HG02623 (cell line): ENCODE data around the gene HSD3B7.
"Not testable (repeated sequence)": the region's sequence is repeated elsewhere in the genome, so short reads cannot be mapped to it uniquely, and the experiment has no call there.

Source experiments
- ATAC-seq: cut with Tn5 transposase; IDR thresholded peaks from one replicate; pipeline ENCODE4 v1.9.1; 2021; ENCODE audit warnings: moderate library complexity; ENCODE audit not compliant: unreplicated experiment

Gene HSD3B7

DNA sequence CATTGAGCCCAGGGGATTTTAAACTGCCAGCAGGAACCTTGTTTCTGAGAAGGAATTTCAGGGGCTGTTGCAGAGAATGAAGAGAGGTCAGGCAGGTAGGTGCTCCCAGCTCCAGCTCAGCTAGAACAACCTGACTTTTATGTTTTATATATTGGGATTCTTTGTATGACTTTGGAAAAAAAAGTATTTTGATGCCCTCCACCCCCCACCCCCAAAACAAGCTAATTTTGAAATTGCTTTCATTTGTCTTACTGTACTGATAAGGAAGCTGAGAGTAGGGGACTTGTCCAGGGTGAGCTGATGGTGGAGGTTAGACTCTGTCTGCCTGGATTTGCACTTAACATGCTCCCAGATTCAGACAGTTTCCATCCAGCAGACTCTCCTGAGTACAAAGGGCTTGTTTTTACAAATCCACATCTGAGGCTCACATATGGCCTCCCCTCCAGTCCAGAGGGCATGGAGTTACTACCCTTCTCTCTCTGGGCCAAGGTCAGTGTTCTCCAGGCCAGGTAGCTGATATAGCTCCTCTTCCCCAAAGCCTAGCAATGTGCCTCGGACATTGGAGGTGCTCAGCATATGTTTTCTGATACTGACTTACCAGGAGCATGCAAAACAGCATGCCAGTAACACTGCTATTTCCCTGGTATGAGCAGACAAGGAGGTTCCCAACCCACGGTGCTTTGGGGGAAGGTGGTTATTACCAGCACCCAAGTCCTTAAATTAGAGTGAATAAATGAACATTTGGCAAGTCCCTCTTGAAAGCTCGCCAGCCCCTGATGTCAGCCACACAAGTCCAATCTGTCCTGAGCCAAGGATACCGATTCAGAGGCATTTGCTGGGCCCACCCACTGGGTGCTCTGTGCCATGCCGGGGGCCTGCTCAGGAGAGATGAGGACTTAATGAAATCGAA lies 14.1 kb downstream of the HSD3B7 start:
- no peak for ATAC-seq

GRCh38 chr16:31000671-31001382 lies 15.8 kb downstream of the HSD3B7 start:
- no peak for ATAC-seq

DNA sequence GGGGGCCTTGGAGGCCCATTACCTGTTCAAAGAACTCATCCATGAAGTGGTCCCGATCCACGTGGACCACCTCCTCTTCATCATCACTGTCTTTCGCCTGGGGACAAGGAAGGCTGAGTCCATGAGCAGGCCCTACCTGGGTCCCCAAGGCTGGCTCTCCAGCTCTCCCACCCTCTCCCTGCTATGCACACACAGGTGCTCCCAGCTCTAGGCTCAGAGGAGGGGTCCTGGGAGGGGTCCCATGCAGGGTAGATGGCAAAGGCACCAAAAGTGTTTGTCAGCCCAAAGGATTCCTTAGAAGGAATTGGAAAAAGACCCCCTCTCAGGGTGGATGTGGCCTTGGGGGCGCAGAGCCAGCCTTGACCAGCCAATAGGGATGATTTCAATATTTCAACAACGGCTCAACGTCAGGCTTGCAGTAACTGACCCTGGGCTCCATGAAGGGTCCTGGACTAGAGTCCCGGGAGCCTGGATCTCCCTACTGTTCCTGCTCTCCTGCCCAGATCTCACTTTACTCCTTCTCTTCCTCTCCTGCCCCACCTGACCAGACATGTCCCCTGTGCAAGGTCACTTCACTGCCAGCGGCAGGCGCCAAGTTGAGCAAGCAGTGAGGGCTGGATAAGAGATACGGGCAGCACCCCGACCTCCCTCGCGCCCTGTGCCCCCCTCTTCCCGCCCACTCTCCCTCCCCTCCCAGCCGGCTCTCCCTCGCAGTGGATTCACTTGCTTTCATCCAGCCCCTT lies 16.7 kb downstream of the HSD3B7 start:
- ATAC-seq = no peak

GRCh38 chr16:31002250-31002700 lies 17.3 kb downstream of the HSD3B7 start:
- no peak for ATAC-seq

DNA sequence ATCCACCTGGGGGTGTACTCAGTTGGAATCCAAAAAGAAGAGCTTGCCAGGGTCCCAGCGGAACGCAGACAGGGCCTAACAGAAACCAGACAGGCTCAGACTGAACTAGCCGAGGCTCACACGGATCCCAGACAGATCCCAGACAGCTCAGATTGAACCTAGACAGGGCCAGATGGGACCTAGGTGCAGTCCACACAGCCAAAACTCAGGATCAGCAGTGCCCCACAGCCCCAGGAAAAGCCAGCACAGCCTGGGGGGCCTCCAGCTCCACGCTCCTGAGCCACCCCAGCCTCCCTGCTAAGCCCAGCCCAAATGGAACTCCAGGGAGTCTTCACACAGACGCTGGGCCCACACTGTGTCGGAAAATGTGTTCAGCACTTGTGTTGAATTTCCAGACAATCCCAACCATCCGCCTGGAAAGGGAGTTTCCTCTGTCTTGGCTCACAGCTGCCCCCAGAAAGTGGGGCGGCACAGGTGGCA lies 17.9 kb downstream of the HSD3B7 start:
- ATAC-seq = no peak

- ATAC-seq = no peak
Measured at GRCh38 chr16:31003744-31004143, 18.7 kb downstream of the HSD3B7 start.

DNA sequence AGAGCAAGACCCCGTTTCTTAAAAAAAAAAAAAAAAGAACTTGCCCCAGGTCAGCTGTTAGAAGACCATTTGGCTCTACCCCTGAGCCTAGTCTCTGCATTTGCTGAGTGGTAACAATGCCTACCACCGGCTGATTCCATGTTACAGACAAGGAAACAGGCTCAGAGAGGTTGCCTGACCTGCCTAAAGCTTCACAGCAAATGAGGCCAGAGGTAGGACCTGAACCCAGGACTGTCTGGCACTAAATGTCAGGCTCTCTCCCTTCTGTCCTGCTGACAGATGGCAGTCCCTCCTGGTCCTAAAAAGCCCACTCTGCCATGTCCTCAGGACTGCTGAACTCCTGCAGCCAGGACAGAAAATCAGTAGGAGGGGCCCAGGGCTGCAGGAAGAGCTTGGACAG lies 19.7 kb downstream of the HSD3B7 start:
- no peak for ATAC-seq

GRCh38 chr16:31005350-31006085 lies 20.5 kb downstream of the HSD3B7 start:
- ATAC-seq = no peak

- ATAC-seq = no peak
Measured at GRCh38 chr16:31006086-31006385, 21.0 kb downstream of the HSD3B7 start.

GRCh38 chr16:31006589-31006988 lies 21.6 kb downstream of the HSD3B7 start:
- no peak for ATAC-seq

GRCh38 chr16:31007684-31008083 lies 22.7 kb downstream of the HSD3B7 start:
- ATAC-seq = no peak

- no peak for ATAC-seq
Measured at GRCh38 chr16:31008149-31008548, 23.1 kb downstream of the HSD3B7 start.

- ATAC-seq = no peak
Measured at GRCh38 chr16:31008551-31008950, 23.5 kb downstream of the HSD3B7 start.

GRCh38 chr16:31009120-31009519 lies 24.1 kb downstream of the HSD3B7 start:
- no peak for ATAC-seq

GRCh38 chr16:31009894-31010584 lies 25.0 kb downstream of the HSD3B7 start:
- ATAC-seq = no peak

DNA sequence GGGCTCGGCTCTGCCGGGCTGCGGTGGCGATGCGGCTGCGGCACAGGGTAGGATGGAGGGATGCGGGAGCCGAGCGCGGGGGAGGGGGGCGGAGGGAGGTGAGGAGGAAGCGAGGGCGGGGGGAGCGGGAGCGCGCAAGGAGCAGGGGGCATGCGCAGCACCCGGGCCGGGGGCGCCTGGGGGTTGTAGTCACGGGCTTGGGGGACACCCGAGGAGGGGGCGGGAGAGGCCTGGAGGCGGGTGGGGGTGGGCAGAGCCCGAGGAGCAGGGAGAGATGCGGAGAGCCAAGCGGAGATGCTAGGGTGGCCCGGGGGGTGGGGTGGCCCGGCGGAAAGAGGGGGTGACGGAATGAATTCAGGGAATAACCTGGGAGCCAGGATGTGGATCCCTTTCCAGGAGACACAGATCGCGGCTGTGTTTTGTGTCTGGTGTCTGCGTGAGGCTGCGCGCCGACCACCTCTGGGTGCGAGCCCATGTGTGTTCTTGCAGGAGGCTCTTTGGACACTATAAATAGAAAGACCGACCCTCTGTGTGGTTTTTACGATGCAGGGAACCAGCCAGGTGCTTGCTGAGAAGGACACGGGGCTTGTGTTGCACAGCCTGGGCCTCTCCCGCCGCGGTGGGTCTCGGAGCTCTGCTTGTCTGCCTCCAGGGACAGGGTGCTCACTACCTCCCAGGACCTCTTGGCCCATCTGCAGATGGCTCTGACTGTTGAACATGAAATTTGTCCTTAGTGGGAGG lies 25.7 kb downstream of the HSD3B7 start, which contains the start of gene STX1B:
TSS of gene STX1B (minus strand) at position 54 of the 741 bp plus-strand sequence. CDS start 242 bp downstream, outside the sequence.
- no peak for ATAC-seq

DNA sequence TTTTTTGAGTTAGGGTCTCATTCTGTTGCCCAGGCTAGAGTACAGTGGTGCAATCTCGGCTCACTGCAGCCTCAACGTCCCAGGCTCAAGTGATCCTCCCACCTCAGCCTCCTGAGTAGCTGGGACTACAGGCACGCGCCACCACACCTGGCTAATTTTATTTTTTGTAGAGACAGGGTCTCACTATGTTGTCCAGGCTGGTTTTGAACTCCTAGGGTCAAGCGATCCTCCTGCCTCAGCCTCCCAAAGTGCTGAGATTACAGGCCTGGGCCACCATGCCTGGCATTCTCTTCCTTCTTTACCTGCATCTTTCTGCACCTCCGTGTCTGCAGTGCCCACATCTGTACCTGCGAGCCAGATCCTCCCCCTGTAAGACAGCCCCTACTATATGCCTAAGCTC lies 26.8 kb downstream of the HSD3B7 start:
- not testable (repeated sequence) for ATAC-seq

- ATAC-seq = not testable (repeated sequence)
Measured at GRCh38 chr16:31013292-31013691, 28.3 kb downstream of the HSD3B7 start.

DNA sequence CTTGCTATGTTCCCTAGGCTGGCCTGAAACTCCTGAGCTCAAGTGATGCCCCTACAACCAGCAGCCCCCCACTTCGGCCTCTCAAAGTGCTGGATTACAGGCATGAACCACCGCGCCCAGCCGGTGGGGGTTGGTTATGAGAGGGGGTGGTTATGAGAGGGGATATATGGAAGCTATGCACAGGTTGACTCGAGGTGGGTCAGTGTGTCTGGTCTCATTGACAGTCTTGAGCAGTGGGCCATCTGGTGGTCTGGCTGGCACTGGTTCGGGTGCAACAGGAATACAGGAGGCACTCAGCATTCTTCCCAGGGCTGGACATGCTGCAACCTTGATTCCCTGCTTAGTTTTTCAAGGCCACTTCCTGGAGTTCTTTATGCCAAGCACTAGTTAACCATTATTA lies 31.0 kb downstream of the HSD3B7 start:
- no peak for ATAC-seq
